NT2/D1 (cell line): ENCODE measurements around the gene GGTA1.

Experiments
- DNase-seq: peaks from one replicate; pipeline ENCODE4 v3.0.0-alpha.2; 2011; ENCODE audit warnings: low read depth, low spot score
- H3K27me3 ChIP-seq: 2 replicates; pipeline ENCODE4 v1.6.0; 2011; ENCODE audit warnings: mild to moderate bottlenecking; ENCODE audit not compliant: insufficient read length, insufficient read depth
- H3K36me3 ChIP-seq: 2 replicates; pipeline ENCODE4 v1.6.1; 2011; ENCODE audit warnings: mild to moderate bottlenecking, low read length, mixed read lengths; ENCODE audit not compliant: insufficient read depth, insufficient read length
- H3K4me1 ChIP-seq: 2 replicates; pipeline ENCODE4 v1.5.1; 2011; ENCODE audit not compliant: insufficient read depth, insufficient read length
- H3K4me3 ChIP-seq: 2 replicates; pipeline ENCODE4 v1.5.1; 2011; ENCODE audit warnings: low read depth; ENCODE audit not compliant: insufficient read length
- H3K9ac ChIP-seq: 2 replicates; pipeline ENCODE4 v1.6.0; 2011; ENCODE audit warnings: low read depth; ENCODE audit not compliant: insufficient read length
- H3K9me3 ChIP-seq: 2 replicates; pipeline ENCODE4 v1.5.1; 2011; ENCODE audit warnings: mild to moderate bottlenecking, low read length; ENCODE audit not compliant: insufficient read depth
- SUZ12 ChIP-seq: IDR thresholded peaks from 2 replicates; pipeline ENCODE4 v1.6.1; 2011; ENCODE audit not compliant: insufficient read length, insufficient read depth; ENCODE audit errors: extremely low read depth
- YY1 ChIP-seq: IDR thresholded peaks from 2 replicates; pipeline ENCODE4 v1.6.1; 2011; ENCODE audit not compliant: insufficient read length, insufficient read depth
- ZNF274 ChIP-seq: IDR thresholded peaks from 2 replicates; pipeline ENCODE4 v1.6.1; 2011; ENCODE audit warnings: mild to moderate bottlenecking, low read depth, low read length

Gene GGTA1

GRCh38 chr9:121434969-121435368 is 64.7 kb downstream of the GGTA1 start:
- H3K27me3 ChIP-seq, result no peaks in the 10 kb centered on the region
- no peak for TF ChIP-seq ZNF274
- TF ChIP-seq SUZ12, result no peak
- TF ChIP-seq YY1, result no peak
- H3K36me3 ChIP-seq, result no peaks in the 10 kb centered on the region
- no peaks in the 10 kb centered on the region for H3K9me3 ChIP-seq
- H3K4me3 ChIP-seq, result no peak overlapping the region
- peaks cover 3% of the 10 kb centered on the region for H3K4me1 ChIP-seq
- H3K9ac ChIP-seq, result no peak overlapping the region
- no peak for DNase-seq

DNA sequence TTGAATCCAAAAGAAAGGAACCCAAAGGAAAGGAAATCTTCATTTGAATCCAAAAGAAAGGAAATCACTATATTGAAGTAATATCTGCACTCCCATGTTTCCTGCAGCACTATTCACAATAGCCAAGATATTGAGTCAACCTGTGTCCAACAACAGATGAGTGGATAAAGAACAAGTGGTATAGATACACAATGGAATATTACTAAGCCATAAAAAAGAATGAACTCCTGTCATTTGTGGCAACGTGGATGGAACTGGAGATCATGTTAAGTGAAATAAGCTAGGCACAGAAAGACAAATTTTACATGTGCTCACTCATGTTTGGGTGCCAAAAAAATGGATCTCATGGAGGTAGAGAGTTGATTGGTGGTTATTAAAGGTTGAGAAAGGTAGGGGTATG is 71.7 kb downstream of the GGTA1 start:
- Histone ChIP-seq H3K27me3 (no peaks in the 10 kb centered on the region), H3K9me3 (peaks cover 26% of the 10 kb centered on the region), H3K36me3 (no peaks in the 10 kb centered on the region), H3K4me1 (peaks cover 5% of the 10 kb centered on the region), H3K4me3 (no peak overlapping the region), H3K9ac (no peak overlapping the region)
- no peak for DNase-seq
- TF ChIP-seq YY1 (no peak), ZNF274 (no peak), SUZ12 (no peak)

DNA sequence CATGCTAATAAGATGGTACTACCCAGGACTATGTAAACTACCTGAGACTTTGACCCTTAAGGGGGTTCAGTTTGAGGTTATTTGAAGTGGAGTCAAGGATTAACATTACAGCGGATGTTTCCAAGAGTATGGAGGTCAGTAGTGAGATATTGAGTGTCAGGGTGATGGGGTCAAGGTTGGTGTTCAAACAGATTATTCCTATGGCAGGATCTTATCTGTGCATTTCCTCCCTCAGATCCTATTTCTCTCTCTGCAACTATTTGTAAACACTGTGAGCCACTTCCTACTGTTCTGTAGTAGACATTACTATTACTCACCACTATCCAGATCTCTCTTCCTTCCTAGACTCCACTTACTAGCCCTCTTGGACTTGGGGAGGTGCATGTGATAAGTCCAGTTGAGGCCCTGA is 75.6 kb downstream of the GGTA1 start:
- Histone ChIP-seq H3K27me3 (no peaks in the 10 kb centered on the region), H3K4me1 (peaks cover 5% of the 10 kb centered on the region), H3K4me3 (no peak overlapping the region), H3K9ac (no peak overlapping the region), H3K9me3 (peaks cover 30% of the 10 kb centered on the region), H3K36me3 (no peaks in the 10 kb centered on the region)
- no peak for DNase-seq
- TF ChIP-seq SUZ12 (no peak), YY1 (no peak)

GRCh38 chr9:121411993-121412392 is 87.7 kb downstream of the GGTA1 start:
- Histone ChIP-seq H3K4me3 (no peak overlapping the region), H3K9ac (no peak overlapping the region), H3K27me3 (no peaks in the 10 kb centered on the region), H3K9me3 (no peaks in the 10 kb centered on the region), H3K4me1 (no peaks in the 10 kb centered on the region), H3K36me3 (no peaks in the 10 kb centered on the region)
- no peak for TF ChIP-seq SUZ12
- TF ChIP-seq ZNF274, result no peak
- TF ChIP-seq YY1, result no peak
- DNase-seq, result no peak

DNA sequence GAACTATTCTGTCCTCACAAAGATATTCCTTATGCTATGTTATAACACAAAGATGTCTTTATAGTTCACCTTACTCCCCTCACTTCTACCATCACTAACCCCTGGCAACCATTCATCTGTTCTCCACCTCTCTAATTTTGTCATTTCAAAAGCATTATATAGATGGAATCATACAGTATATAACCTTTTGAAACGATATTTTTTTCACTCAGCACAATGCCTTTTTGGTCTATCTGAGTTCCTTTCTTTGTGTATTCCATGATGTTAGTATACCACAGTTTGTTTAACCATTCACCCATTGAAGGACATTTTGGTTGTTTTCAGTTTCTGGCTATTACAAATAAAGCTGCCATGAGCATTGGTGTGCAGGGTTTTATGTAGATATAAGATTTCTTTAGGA is 93.7 kb downstream of the GGTA1 start:
- Histone ChIP-seq H3K4me3 (no peak overlapping the region), H3K9ac (no peak overlapping the region), H3K27me3 (no peaks in the 10 kb centered on the region), H3K9me3 (no peaks in the 10 kb centered on the region; the same call in 1 of the 2 replicates), H3K4me1 (no peaks in the 10 kb centered on the region), H3K36me3 (no peaks in the 10 kb centered on the region)
- TF ChIP-seq SUZ12 (no peak), ZNF274 (no peak), YY1 (no peak)
- DNase-seq, result no peak
